ENCODE data around the gene MYRF.

Gene MYRF

DNA sequence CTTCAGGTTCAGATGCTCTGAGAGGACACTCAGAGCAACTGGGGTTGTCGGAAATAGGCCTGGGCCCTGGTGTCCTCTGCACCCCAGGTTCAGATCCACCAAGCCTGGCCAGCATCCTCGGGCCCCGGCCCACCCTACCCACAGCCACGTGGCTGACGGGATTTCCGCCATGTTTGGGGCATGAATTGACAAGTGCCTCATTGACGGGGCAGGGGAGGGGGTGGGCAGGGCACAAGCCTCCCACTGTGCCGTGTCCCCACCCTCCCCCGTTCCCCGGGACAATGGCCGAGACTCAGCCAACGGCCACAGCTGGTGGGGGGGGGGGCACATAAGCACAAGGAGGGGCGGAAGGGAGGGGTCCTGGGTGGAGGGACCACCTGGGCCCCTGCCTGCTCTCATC, 8.5 kb downstream of the MYRF start:
- no peak for TF ChIP-seq CTCF (IDR thresholded peaks at IDR 0.05; ENCODE audit: low read depth, low read length)
- DNase-seq (ENCODE audit: extremely low read depth, low read depth): no peak

DNA sequence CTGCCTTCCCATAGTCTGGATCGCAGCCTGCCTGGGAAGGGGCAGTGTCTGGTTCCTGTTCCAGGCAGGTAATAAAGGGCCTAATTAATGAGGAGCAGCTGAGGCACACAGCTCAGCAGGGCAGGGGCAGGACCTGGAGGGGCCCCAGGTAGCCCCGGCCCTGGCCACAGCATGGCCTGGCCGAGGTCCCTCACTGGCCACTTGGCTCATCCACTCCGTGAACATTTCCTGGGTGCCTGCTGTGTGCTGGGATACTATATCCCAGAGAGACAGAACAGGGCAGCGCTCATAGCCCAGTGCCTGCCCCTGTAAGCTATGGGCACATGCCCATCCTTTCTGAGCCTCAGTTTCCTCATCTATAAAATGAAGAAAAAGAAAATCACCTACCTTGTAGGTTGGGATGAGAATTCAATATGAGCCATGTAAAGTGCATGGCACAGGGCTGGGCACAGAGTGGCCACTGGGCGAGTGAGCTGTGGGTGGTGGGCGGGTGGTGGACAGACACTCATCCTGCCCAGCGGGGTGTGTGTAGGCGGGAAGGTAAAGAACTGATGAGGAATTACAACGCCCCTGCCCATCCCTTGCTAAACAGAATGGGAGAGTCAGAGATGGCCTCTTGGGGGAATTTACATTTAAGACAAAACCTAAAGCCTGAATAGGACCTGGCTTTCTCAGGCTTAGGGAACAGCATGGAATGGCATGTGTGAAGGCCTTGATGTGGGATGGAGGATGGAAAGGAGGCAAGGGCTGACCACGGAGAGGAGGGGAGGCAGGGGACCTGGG, 9.2 kb downstream of the MYRF start:
- TF ChIP-seq CTCF (IDR thresholded peaks at IDR 0.05; ENCODE audit: low read depth, low read length): no peak
- no peak for DNase-seq (ENCODE audit: extremely low read depth, low read depth)

DNA sequence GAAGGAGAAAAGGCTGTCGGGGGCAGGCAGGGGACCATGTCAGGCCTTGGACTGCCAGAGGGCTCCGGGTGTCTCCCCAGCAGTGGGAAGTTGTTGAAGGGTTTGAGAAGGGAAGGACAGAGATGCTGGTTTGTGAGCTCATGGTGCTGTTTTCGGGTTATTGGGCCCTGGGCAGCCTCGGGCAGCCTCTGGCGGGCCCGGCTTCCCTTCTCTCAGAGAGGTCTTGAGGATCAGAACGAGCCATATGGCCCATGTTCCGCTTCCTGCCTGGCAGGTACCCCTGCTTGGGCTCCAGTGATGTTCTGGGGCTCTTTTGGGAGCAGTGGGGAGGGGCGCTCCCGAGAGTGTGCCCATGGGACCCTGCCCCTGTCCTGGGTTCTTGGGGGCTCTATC, 9.8 kb downstream of the MYRF start:
- no peak for TF ChIP-seq CTCF (IDR thresholded peaks at IDR 0.05; ENCODE audit: low read depth, low read length)
- no peak for DNase-seq (ENCODE audit: extremely low read depth, low read depth)

GRCh38 chr11:61762798-61763197, 10.4 kb downstream of the MYRF start:
- TF ChIP-seq CTCF (IDR thresholded peaks at IDR 0.05; ENCODE audit: low read depth, low read length): no peak
- no peak for DNase-seq (ENCODE audit: extremely low read depth, low read depth)

- no peak for DNase-seq (ENCODE audit: extremely low read depth, low read depth)
- TF ChIP-seq CTCF (IDR thresholded peaks at IDR 0.05; ENCODE audit: low read depth, low read length): no peak
Measured at GRCh38 chr11:61763930-61764605, 11.6 kb downstream of the MYRF start.

- TF ChIP-seq CTCF (IDR thresholded peaks at IDR 0.05; ENCODE audit: low read depth, low read length): no peak
- no peak for DNase-seq (ENCODE audit: extremely low read depth, low read depth)
Measured at GRCh38 chr11:61764606-61765260, 12.3 kb downstream of the MYRF start.

Data from AG09319 (cell line).